ENCODE measurements around the gene SPON1. TPM values are rescaled to one million over a fixed set of nuclear protein-coding genes. Genes with fewer than 3 reads are reported as not detected.
"Not testable (repeated sequence)": the region's sequence is repeated elsewhere in the genome, so short reads cannot be mapped to it uniquely, and the experiment has no call there.

Gene SPON1
- total RNA-seq, 4 donors from 2014 or later, result 8.0 to 16.1 (median 11.3) TPM

DNA sequence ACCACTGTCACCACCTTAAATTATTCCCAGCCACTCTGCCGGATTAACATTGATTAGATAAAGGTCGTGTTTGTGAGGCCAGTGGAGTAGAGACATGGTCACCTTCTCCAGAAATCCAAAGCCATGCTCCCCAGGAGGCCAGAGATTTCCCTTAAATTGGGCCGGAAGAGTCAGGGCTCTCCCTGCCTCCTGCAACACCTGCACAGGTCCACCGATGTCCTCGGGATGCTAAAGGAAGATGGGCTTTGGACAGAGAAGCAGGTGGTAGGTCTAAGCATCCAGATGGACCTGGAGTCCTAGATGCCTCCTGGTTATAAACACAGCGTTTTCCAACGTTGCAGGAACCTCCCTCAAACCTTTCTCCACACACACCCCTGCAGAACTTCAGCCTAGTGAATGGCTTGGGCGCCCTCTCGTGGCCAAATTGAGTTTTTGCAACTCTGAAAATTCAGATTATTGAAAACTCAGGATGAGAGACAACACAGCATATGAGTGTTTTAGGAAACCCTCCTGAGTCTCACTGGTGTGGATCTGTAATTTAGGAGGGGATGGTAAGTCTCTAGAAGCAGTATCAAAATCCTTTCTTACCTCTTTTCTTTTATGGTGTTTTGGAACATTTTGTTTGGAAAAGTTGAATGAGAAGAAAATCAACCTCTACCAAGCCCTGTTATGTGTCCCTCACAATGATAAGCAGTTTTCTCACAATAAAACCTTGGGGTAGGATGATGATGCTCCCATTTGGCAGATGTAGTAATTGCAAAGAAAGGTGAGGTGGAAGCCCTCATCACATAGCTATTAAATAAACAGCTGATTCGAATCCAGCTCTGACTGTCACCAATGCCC is 286.8 kb downstream of the SPON1 start:
- Histone ChIP-seq H3K4me3 (no peak overlapping the region), H3K36me3 (no peaks in the 10 kb centered on the region), H3K9me3 (no peaks in the 10 kb centered on the region), H3K27ac (no peak overlapping the region), H3K27me3 (no peaks in the 10 kb centered on the region), H3K4me1 (peaks cover 8% of the 10 kb centered on the region)
- WGBS, result 26% methylated on average over 10 of the region's 10 CpGs
- DNase-seq (ENCODE audit: low spot score in 2 of 2), result peak in 1 of 2 donors; percentile 77
- TF ChIP-seq CTCF (IDR thresholded peaks at IDR 0.05) (peak; percentile 74 to 78), EP300 (IDR thresholded peaks at IDR 0.05) (no peak), POLR2AphosphoS5 (IDR thresholded peaks at IDR 0.05) (no peak), POLR2A (IDR thresholded peaks at IDR 0.05) (no peak)

GRCh38 chr11:14251754-14252153 is 289.2 kb downstream of the SPON1 start:
- 74% methylated on average over 5 of the region's 5 CpGs for WGBS
- TF ChIP-seq CTCF (IDR thresholded peaks at IDR 0.05) (no peak), POLR2AphosphoS5 (IDR thresholded peaks at IDR 0.05) (no peak), POLR2A (IDR thresholded peaks at IDR 0.05) (no peak), EP300 (IDR thresholded peaks at IDR 0.05) (no peak)
- Histone ChIP-seq H3K4me3 (no peak overlapping the region), H3K9me3 (no peaks in the 10 kb centered on the region), H3K27ac (no peak overlapping the region), H3K36me3 (no peaks in the 10 kb centered on the region), H3K4me1 (peaks cover 8% of the 10 kb centered on the region), H3K27me3 (no peaks in the 10 kb centered on the region)
- no peak for DNase-seq (ENCODE audit: low spot score in 2 of 2)

DNA sequence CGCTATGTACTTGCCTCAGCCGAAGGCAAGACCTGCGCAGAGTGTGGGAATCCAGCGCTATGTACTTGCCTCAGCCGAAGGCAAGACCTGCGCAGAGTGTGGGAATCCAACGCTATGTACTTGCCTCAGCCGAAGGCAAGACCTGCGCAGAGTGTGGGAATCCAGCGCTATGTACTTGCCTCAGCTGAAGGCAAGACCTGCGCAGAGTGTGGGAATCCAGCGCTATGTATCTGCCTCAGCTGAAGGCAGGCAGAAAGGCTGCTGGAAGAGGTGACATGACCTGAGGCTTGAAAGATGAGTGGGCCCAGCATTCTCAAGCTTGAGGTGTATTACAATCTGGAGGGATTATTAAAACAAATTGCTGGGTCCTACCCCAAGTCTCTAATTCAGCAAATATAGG is 290.0 kb downstream of the SPON1 start:
- DNase-seq (ENCODE audit: low spot score in 2 of 2); H3K27me3 ChIP-seq; H3K4me1 ChIP-seq; H3K9me3 ChIP-seq; H3K36me3 ChIP-seq; H3K4me3 ChIP-seq; H3K27ac ChIP-seq: not testable (repeated sequence)
- WGBS, result 89% methylated on average over 8 of the region's 12 CpGs

GRCh38 chr11:14253421-14253820 is 290.9 kb downstream of the SPON1 start:
- H3K27me3 ChIP-seq, result no peaks in the 10 kb centered on the region
- H3K9me3 ChIP-seq, result no peaks in the 10 kb centered on the region
- H3K36me3 ChIP-seq, result no peaks in the 10 kb centered on the region
- TF ChIP-seq EP300 (IDR thresholded peaks at IDR 0.05) (no peak), POLR2A (IDR thresholded peaks at IDR 0.05) (no peak), CTCF (IDR thresholded peaks at IDR 0.05) (no peak), POLR2AphosphoS5 (IDR thresholded peaks at IDR 0.05) (no peak)
- H3K4me1 ChIP-seq, result peaks cover 7% of the 10 kb centered on the region
- 86% methylated on average over 1 of the region's 2 CpGs for WGBS
- no peak for DNase-seq (ENCODE audit: low spot score in 2 of 2)
- H3K27ac ChIP-seq, result no peak overlapping the region
- no peak overlapping the region for H3K4me3 ChIP-seq

- DNase-seq (ENCODE audit: low spot score in 2 of 2), result no peak
- WGBS, result 72% methylated on average over 5 of the region's 5 CpGs
Measured at GRCh38 chr11:14253840-14254239, 291.3 kb downstream of the SPON1 start.

More at GRCh38 chr11:14253840-14254239, 291.3 kb downstream of the SPON1 start:
- H3K27me3 ChIP-seq, result no peaks in the 10 kb centered on the region
- no peak overlapping the region for H3K4me3 ChIP-seq
- H3K4me1 ChIP-seq, result peaks cover 4% of the 10 kb centered on the region
- no peaks in the 10 kb centered on the region for H3K36me3 ChIP-seq
- TF ChIP-seq EP300 (IDR thresholded peaks at IDR 0.05) (no peak), POLR2A (IDR thresholded peaks at IDR 0.05) (no peak), CTCF (IDR thresholded peaks at IDR 0.05) (no peak)
- H3K9me3 ChIP-seq, result no peaks in the 10 kb centered on the region
- no peak overlapping the region for H3K27ac ChIP-seq

Data from suprapubic skin (tissue), 4 donors.